ENCODE data around the gene TM4SF1.

Gene TM4SF1

DNA sequence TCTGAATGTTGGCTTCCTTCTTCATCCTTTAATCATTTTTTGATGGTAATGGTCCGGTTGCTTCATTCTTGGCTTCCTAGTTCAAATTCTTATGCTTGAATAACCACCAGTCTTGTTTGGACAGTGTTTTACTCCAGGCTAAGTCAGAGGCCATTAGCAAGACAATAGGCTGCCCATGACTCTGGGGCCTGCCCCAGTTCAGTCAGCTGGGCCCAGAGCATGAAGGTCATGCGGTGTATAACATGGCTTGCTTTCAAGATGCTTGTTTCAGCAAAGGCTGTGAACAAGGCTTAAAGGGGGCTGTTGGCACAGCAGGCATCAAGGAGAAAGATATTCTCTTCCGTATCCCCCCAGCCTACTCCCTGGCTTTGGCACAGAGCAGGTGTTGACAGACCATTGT is 57.7 kb downstream of the TM4SF1 start:
- ATAC-seq = no peak
- TF ChIP-seq ZFP3 (CRISPR knock-in tag; IDR thresholded peaks at IDR 0.05) (no peak), OSR1 (CRISPR knock-in tag; IDR thresholded peaks at IDR 0.05) (no peak), SNAI2 (CRISPR knock-in tag; IDR thresholded peaks at IDR 0.05) (no peak), GLIS3 (CRISPR knock-in tag; IDR thresholded peaks at IDR 0.05) (no peak), RARB (CRISPR knock-in tag; IDR thresholded peaks at IDR 0.05) (no peak), ISL1 (CRISPR knock-in tag; IDR thresholded peaks at IDR 0.05) (no peak), ARNTL (CRISPR knock-in tag; IDR thresholded peaks at IDR 0.05; ENCODE audit: borderline replicate concordance, low read depth) (no peak), BACH2 (CRISPR knock-in tag; IDR thresholded peaks at IDR 0.05; ENCODE audit: borderline replicate concordance) (no peak), PPARA (CRISPR knock-in tag; IDR thresholded peaks at IDR 0.05; ENCODE audit: borderline replicate concordance) (no peak), TCF4 (CRISPR knock-in tag; IDR thresholded peaks at IDR 0.05; ENCODE audit: borderline replicate concordance) (no peak), ZC3H10 (CRISPR knock-in tag; IDR thresholded peaks at IDR 0.05) (no peak), TOX (CRISPR knock-in tag; IDR thresholded peaks at IDR 0.05; ENCODE audit: borderline replicate concordance) (no peak), ZNF70 (CRISPR knock-in tag; IDR thresholded peaks at IDR 0.05) (no peak)
- TF ChIP-seq, protein P1, sequence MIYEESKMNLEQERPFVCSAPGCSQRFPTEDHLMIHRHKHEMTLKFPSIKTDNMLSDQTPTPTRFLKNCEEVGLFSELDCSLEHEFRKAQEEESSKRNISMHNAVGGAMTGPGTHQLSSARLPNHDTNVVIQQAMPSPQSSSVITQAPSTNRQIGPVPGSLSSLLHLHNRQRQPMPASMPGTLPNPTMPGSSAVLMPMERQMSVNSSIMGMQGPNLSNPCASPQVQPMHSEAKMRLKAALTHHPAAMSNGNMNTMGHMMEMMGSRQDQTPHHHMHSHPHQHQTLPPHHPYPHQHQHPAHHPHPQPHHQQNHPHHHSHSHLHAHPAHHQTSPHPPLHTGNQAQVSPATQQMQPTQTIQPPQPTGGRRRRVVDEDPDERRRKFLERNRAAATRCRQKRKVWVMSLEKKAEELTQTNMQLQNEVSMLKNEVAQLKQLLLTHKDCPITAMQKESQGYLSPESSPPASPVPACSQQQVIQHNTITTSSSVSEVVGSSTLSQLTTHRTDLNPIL (CRISPR knock-in tag; IDR thresholded peaks at IDR 0.05; ENCODE audit: low read depth) = no peak
- TF ChIP-seq, protein P2, sequence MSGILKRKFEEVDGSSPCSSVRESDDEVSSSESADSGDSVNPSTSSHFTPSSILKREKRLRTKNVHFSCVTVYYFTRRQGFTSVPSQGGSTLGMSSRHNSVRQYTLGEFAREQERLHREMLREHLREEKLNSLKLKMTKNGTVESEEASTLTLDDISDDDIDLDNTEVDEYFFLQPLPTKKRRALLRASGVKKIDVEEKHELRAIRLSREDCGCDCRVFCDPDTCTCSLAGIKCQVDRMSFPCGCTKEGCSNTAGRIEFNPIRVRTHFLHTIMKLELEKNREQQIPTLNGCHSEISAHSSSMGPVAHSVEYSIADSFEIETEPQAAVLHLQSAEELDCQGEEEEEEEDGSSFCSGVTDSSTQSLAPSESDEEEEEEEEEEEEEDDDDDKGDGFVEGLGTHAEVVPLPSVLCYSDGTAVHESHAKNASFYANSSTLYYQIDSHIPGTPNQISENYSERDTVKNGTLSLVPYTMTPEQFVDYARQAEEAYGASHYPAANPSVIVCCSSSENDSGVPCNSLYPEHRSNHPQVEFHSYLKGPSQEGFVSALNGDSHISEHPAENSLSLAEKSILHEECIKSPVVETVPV (CRISPR knock-in tag; IDR thresholded peaks at IDR 0.05) = no peak
- TF ChIP-seq, protein P3, sequence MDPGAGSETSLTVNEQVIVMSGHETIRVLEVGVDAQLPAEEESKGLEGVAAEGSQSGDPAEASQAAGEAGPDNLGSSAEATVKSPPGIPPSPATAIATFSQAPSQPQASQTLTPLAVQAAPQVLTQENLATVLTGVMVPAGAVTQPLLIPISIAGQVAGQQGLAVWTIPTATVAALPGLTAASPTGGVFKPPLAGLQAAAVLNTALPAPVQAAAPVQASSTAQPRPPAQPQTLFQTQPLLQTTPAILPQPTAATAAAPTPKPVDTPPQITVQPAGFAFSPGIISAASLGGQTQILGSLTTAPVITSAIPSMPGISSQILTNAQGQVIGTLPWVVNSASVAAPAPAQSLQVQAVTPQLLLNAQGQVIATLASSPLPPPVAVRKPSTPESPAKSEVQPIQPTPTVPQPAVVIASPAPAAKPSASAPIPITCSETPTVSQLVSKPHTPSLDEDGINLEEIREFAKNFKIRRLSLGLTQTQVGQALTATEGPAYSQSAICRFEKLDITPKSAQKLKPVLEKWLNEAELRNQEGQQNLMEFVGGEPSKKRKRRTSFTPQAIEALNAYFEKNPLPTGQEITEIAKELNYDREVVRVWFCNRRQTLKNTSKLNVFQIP (CRISPR knock-in tag; IDR thresholded peaks at IDR 0.05; ENCODE audit: borderline replicate concordance, low read depth) = no peak
